GM12872 (cell line): ENCODE data around the gene TRIM44.

Source experiments
- CTCF ChIP-seq: IDR thresholded peaks from 3 replicates; pipeline ENCODE4 v1.5.1; 2011; ENCODE audit warnings: low read depth, mild to moderate bottlenecking, low read length, moderate library complexity; ENCODE audit not compliant: insufficient read depth

TRIM44 gene

GRCh38 chr11:35624781-35625180 lies 37.8 kb upstream of the TRIM44 start:
- TF ChIP-seq CTCF, result no peak

- TF ChIP-seq CTCF, result no peak
Measured at GRCh38 chr11:35626501-35626900, 36.1 kb upstream of the TRIM44 start.

DNA sequence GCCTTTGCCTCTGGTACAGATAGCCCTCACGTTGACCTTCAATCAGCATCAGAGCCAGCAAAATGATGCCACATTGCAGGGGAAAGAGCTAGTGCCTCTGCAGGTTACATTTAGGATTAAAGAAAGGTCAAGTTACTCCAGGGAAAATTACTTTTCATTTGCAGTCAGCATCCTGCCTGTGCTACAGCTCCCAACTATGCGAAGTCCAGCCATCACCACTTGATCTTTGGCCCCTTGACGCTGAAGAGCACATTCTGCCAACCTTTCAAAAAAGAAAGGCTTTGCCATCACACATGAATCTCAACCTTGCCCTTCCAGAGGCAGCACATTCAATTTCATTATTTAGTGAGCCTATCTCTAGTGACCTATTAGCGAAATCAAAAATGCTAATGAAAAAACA lies 33.1 kb upstream of the TRIM44 start:
- TF ChIP-seq CTCF, result no peak

DNA sequence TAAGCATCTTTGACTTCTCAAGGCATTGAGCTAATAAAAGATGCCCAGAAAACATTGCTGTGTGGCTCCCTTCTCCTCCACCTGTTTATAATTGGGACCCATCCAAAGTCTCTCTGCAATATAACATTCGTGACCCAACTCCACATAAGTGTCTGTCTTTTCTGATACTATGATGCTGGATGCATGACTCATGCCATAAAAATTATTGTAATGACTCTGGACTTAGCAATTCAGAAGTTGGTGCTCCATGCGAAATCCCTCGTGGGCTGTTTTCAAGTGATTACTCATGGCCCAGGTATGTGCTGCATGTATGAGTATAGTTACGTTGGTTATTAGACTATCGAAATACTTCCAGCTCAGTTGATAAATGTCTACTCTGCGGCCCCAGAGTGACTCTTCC lies 32.7 kb upstream of the TRIM44 start:
- no peak for TF ChIP-seq CTCF

GRCh38 chr11:35631891-35632290 lies 30.7 kb upstream of the TRIM44 start:
- no peak for TF ChIP-seq CTCF

DNA sequence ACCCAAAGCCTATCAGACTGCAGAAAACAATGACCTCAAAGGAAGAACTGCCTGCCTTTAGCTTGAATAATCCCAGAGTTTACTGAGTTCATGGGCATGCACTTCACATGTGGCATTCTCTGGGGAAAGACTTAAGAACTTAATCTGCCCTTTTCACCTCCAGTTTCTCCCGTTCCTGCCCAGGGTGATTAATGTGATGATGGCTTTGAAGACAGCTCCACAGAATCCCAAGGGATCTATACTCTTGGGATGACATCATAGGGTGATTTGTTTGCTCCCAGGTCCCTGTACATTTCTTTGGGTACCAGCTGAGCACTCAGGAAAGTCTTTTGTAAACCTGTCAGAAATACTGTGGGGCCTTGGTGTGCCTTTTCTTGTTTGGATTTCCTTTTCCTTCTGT lies 30.3 kb upstream of the TRIM44 start:
- TF ChIP-seq CTCF, result no peak

DNA sequence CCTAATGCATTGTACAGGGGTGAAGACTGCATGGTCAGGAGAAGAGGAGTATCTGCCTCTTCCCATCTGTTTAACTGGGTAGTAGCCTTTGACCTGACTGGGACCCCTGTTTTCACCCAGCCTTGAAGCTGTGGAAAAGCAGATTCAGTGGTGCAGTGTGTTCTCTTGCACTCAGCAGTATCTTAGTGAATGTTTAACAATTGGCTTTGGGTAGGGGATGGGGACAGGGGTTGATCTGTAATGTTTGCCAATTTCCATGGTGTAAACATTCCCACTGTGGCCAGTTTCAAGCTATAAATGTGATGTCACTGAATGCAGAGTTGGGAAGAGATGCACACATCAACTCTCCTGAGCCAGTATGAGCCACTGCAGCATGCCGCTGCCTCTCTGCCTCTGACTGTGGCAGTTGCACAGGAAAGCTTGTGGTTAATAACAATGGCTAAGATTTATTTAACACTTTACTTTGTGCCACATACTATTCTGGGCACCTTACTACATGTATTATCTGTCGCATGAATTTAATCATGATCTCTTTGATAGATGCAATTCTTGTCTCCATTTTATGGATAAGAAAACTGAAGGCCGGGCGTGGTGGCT lies 28.6 kb upstream of the TRIM44 start:
- TF ChIP-seq CTCF, result no peak
